BLaER1 (cell line): Measurements from ENCODE around the gene PLEKHG5.

ENCODE experiments used
- H3K27ac ChIP-seq: shearing (Covaris generic); formaldehyde crosslinking; 2 replicates; pipeline ENCODE4 v1.8.1; 2022
- H3K27me3 ChIP-seq: shearing (Covaris generic); formaldehyde crosslinking; 2 replicates; pipeline ENCODE4 v1.8.1; 2022
- H3K36me3 ChIP-seq: shearing (Covaris generic); formaldehyde crosslinking; 2 replicates; pipeline ENCODE4 v1.8.1; 2022
- H3K4me1 ChIP-seq: shearing (Covaris generic); formaldehyde crosslinking; 2 replicates; pipeline ENCODE4 v1.8.1; 2022
- H3K4me2 ChIP-seq: shearing (Covaris generic); formaldehyde crosslinking; 2 replicates; pipeline ENCODE4 v1.8.1; 2022
- H3K4me3 ChIP-seq: shearing (Covaris generic); formaldehyde crosslinking; 2 replicates; pipeline ENCODE4 v1.8.1; 2022
- H3K9ac ChIP-seq: shearing (Covaris generic); formaldehyde crosslinking; 2 replicates; pipeline ENCODE4 v1.8.1; 2022
- H3K9me3 ChIP-seq: shearing (Covaris generic); formaldehyde crosslinking; 2 replicates; pipeline ENCODE4 v1.8.1; 2022
- H4K20me1 ChIP-seq: shearing (Covaris generic); formaldehyde crosslinking; 2 replicates; pipeline ENCODE4 v1.8.1; 2022
- Cebpa-rat ChIP-seq: shearing (Covaris generic); IDR thresholded peaks from 2 replicates; pipeline ENCODE4 v1.8.1; 2022

PLEKHG5 gene

GRCh38 chr1:6473156-6473555 is 18.3 kb downstream of the PLEKHG5 start:
- Histone ChIP-seq H3K4me2 (no peak overlapping the region), H3K4me3 (no peak overlapping the region), H3K9ac (no peak overlapping the region), H3K27me3 (no peaks in the 10 kb centered on the region), H3K36me3 (no peaks in the 10 kb centered on the region), H3K27ac (no peak overlapping the region), H3K9me3 (no peaks in the 10 kb centered on the region), H4K20me1 (no peaks in the 10 kb centered on the region), H3K4me1 (no peaks in the 10 kb centered on the region)
- TF ChIP-seq Cebpa-rat, result no peak

- H3K4me1 ChIP-seq, result no peaks in the 10 kb centered on the region
- no peaks in the 10 kb centered on the region for H3K36me3 ChIP-seq
- no peak overlapping the region for H3K9ac ChIP-seq
- no peaks in the 10 kb centered on the region for H3K9me3 ChIP-seq
- no peak overlapping the region for H3K4me3 ChIP-seq
- no peaks in the 10 kb centered on the region for H4K20me1 ChIP-seq
- no peak overlapping the region for H3K4me2 ChIP-seq
- TF ChIP-seq Cebpa-rat, result no peak
- no peak overlapping the region for H3K27ac ChIP-seq
- peaks cover 6% of the 10 kb centered on the region for H3K27me3 ChIP-seq
These were observed 19.1 kb downstream of the PLEKHG5 start for GRCh38 chr1:6472391-6472790.

- H3K4me2 ChIP-seq, result no peak overlapping the region
- no peak overlapping the region for H3K9ac ChIP-seq
These were observed 19.5 kb downstream of the PLEKHG5 start for GRCh38 chr1:6471970-6472368.

GRCh38 chr1:6471086-6471969 is 20.1 kb downstream of the PLEKHG5 start:
- TF ChIP-seq Cebpa-rat, result no peak
- no peak overlapping the region for H3K4me2 ChIP-seq
- H3K9ac ChIP-seq, result no peak overlapping the region
- no peak overlapping the region for H3K4me3 ChIP-seq
- H3K27ac ChIP-seq, result no peak overlapping the region
- peaks cover 17% of the 10 kb centered on the region for H3K27me3 ChIP-seq
- H3K9me3 ChIP-seq, result no peaks in the 10 kb centered on the region
- H4K20me1 ChIP-seq, result no peaks in the 10 kb centered on the region
- H3K36me3 ChIP-seq, result no peaks in the 10 kb centered on the region
- H3K4me1 ChIP-seq, result peaks cover under 1% of the 10 kb centered on the region

More at GRCh38 chr1:6471970-6472368, 19.5 kb downstream of the PLEKHG5 start:
- Histone ChIP-seq H3K4me1 (no peaks in the 10 kb centered on the region), H3K27me3 (peaks cover 10% of the 10 kb centered on the region), H3K9me3 (no peaks in the 10 kb centered on the region), H3K27ac (no peak overlapping the region), H4K20me1 (no peaks in the 10 kb centered on the region), H3K36me3 (no peaks in the 10 kb centered on the region), H3K4me3 (no peak overlapping the region)
- no peak for TF ChIP-seq Cebpa-rat

GRCh38 chr1:6470132-6471085 is 21.1 kb downstream of the PLEKHG5 start:
- Histone ChIP-seq H3K27me3 (peaks cover 26% of the 10 kb centered on the region), H3K4me2 (no peak overlapping the region), H3K36me3 (no peaks in the 10 kb centered on the region), H3K9ac (no peak overlapping the region), H4K20me1 (no peaks in the 10 kb centered on the region), H3K4me1 (peaks cover 10% of the 10 kb centered on the region), H3K4me3 (no peak overlapping the region), H3K9me3 (no peaks in the 10 kb centered on the region), H3K27ac (no peak overlapping the region)
- no peak for TF ChIP-seq Cebpa-rat

GRCh38 chr1:6468729-6469461 is 22.6 kb downstream of the PLEKHG5 start:
- no peak overlapping the region for H3K4me2 ChIP-seq
- no peaks in the 10 kb centered on the region for H3K36me3 ChIP-seq
- peaks cover 18% of the 10 kb centered on the region for H3K4me1 ChIP-seq
- no peak overlapping the region for H3K27ac ChIP-seq
- TF ChIP-seq Cebpa-rat, result no peak
- H3K9ac ChIP-seq, result no peak overlapping the region
- peaks cover 41% of the 10 kb centered on the region for H3K27me3 ChIP-seq
- no peak overlapping the region for H3K4me3 ChIP-seq
- H4K20me1 ChIP-seq, result no peaks in the 10 kb centered on the region; the same call in 1 of the 2 replicates
- H3K9me3 ChIP-seq, result no peaks in the 10 kb centered on the region

- Histone ChIP-seq H3K27me3 (peaks cover 42% of the 10 kb centered on the region), H3K4me3 (no peak overlapping the region), H3K36me3 (0 out of 2 replicates have a peak, but pooled peaks cover under 1% of the 10 kb centered on the region), H3K27ac (no peak overlapping the region), H3K9me3 (no peaks in the 10 kb centered on the region), H4K20me1 (no peaks in the 10 kb centered on the region; the same call in 1 of the 2 replicates), H3K4me2 (no peak overlapping the region), H3K9ac (no peak overlapping the region), H3K4me1 (peaks cover 18% of the 10 kb centered on the region)
- TF ChIP-seq Cebpa-rat, result no peak
These were observed 23.5 kb downstream of the PLEKHG5 start for GRCh38 chr1:6467744-6468688.

GRCh38 chr1:6467224-6467623 is 24.2 kb downstream of the PLEKHG5 start:
- H3K4me1 ChIP-seq, result peaks cover 18% of the 10 kb centered on the region
- H4K20me1 ChIP-seq, result no peaks in the 10 kb centered on the region; the same call in 1 of the 2 replicates
- no peak overlapping the region for H3K4me2 ChIP-seq
- H3K9me3 ChIP-seq, result no peaks in the 10 kb centered on the region
- no peak for TF ChIP-seq Cebpa-rat
- H3K4me3 ChIP-seq, result no peak overlapping the region
- peaks cover 9% of the 10 kb centered on the region; the same call in 1 of the 2 replicates for H3K36me3 ChIP-seq
- H3K9ac ChIP-seq, result no peak overlapping the region
- H3K27ac ChIP-seq, result no peak overlapping the region
- H3K27me3 ChIP-seq, result peaks cover 47% of the 10 kb centered on the region
